Measurements from ENCODE around the gene SERINC3. TPM values are rescaled to one million over a fixed set of nuclear protein-coding genes. Genes with fewer than 3 reads are reported as not detected.

The SERINC3 gene
- total RNA-seq, 4 donors from 2014 or later: 102 to 157 (median 121) TPM

GRCh38 chr20:44533928-44534327, 12.1 kb upstream of the SERINC3 start:
- DNase-seq (ENCODE audit: low spot score) (no peak), ATAC-seq (ENCODE audit: low FRiP score) (no peak)
- no peak for TF ChIP-seq CTCF (IDR thresholded peaks at IDR 0.05)

- TF ChIP-seq CTCF (IDR thresholded peaks at IDR 0.05): no peak
- ATAC-seq (ENCODE audit: low FRiP score): no peak
- no peak for DNase-seq (ENCODE audit: low spot score)
Measured at GRCh38 chr20:44532981-44533331, 11.1 kb upstream of the SERINC3 start.

- no peak for ATAC-seq (ENCODE audit: low FRiP score)
Measured at GRCh38 chr20:44532259-44532980, 10.6 kb upstream of the SERINC3 start.

GRCh38 chr20:44528309-44528708, 6.4 kb upstream of the SERINC3 start:
- no peak for ATAC-seq (ENCODE audit: low FRiP score)
- no peak for DNase-seq (ENCODE audit: low spot score)
- no peak for TF ChIP-seq CTCF (IDR thresholded peaks at IDR 0.05)

More at GRCh38 chr20:44532259-44532980, 10.6 kb upstream of the SERINC3 start:
- DNase-seq (ENCODE audit: low spot score): no peak
- no peak for TF ChIP-seq CTCF (IDR thresholded peaks at IDR 0.05)

GRCh38 chr20:44527716-44528199, 5.9 kb upstream of the SERINC3 start:
- no peak for ATAC-seq (ENCODE audit: low FRiP score)
- no peak for TF ChIP-seq CTCF (IDR thresholded peaks at IDR 0.05)
- no peak for DNase-seq (ENCODE audit: low spot score)

GRCh38 chr20:44526129-44526528, 4.3 kb upstream of the SERINC3 start:
- DNase-seq (ENCODE audit: low spot score) (no peak), ATAC-seq (ENCODE audit: low FRiP score) (no peak)
- no peak for TF ChIP-seq CTCF (IDR thresholded peaks at IDR 0.05)

GRCh38 chr20:44523746-44524145, 1.9 kb upstream of the SERINC3 start:
- no peak for TF ChIP-seq CTCF (IDR thresholded peaks at IDR 0.05)

More at GRCh38 chr20:44523746-44524145, 1.9 kb upstream of the SERINC3 start:
- no peak for DNase-seq (ENCODE audit: low spot score)
- no peak for ATAC-seq (ENCODE audit: low FRiP score)

Data from omental fat pad (tissue), 4 donors.